IPS-18a (cell line): Measurements from ENCODE around the gene CPT2.
A peak's percentile ranks its signal among the peaks of the same experiment; 100 is the strongest.

Experiments
- H3K27ac ChIP-seq: one replicate; pipeline ENCODE4 v1.5.1; 2013; ENCODE audit warnings: low read length
- H3K27me3 ChIP-seq: one replicate; pipeline ENCODE4 v1.6.1; 2013; ENCODE audit warnings: mild to moderate bottlenecking, low read length; ENCODE audit not compliant: control insufficient read depth, insufficient read depth
- H3K36me3 ChIP-seq: one replicate; pipeline ENCODE4 v1.6.1; 2013; ENCODE audit warnings: low read depth, low read length; ENCODE audit not compliant: control insufficient read depth
- H3K4me1 ChIP-seq: one replicate; pipeline ENCODE4 v1.6.1; 2013; ENCODE audit warnings: low read depth, low read length; ENCODE audit not compliant: control insufficient read depth
- H3K4me3 ChIP-seq: one replicate; pipeline ENCODE4 v1.5.1; 2013; ENCODE audit warnings: low read length
- H3K9ac ChIP-seq: one replicate; pipeline ENCODE4 v1.6.1; 2013; ENCODE audit warnings: mild to moderate bottlenecking, low read length, moderate library complexity
- H3K9me3 ChIP-seq: one replicate; pipeline ENCODE4 v1.6.1; 2013; ENCODE audit warnings: low read depth, low read length; ENCODE audit not compliant: control insufficient read depth

Gene CPT2

DNA sequence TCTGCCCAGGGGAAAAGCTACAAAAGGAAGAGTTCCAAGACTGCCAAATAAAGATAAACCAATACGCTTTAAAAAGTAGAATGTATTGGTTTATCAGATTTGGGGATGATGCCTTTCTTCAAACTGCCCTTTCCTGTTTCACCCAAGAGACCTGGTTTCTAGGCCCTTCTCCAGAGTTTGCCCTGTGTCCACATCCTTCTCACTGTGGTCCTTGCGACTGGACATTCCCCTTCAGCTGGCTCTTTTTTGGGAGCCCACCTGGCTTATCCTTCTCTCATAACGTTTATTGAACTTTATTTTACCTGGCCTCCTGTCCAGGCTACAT lies 24.3 kb downstream of the CPT2 start:
- Histone ChIP-seq H3K36me3 (peaks cover 8% of the 10 kb centered on the region), H3K4me3 (peak overlapping the region; percentile 66), H3K9me3 (no peaks in the 10 kb centered on the region), H3K27me3 (no peaks in the 10 kb centered on the region), H3K27ac (peak overlapping the region; percentile 67), H3K4me1 (peaks cover 5% of the 10 kb centered on the region), H3K9ac (peak overlapping the region; percentile 73)

- peak overlapping the region; percentile 98 for H3K4me3 ChIP-seq
- H3K27me3 ChIP-seq = no peaks in the 10 kb centered on the region
- no peaks in the 10 kb centered on the region for H3K9me3 ChIP-seq
- no peak overlapping the region for H3K27ac ChIP-seq
- peaks cover 21% of the 10 kb centered on the region for H3K36me3 ChIP-seq
- H3K9ac ChIP-seq = peak overlapping the region; percentile 81
- no peaks in the 10 kb centered on the region for H3K4me1 ChIP-seq
Observed at GRCh38 chr1:53237638-53238037, 41.0 kb downstream of the CPT2 start.

- Histone ChIP-seq H3K4me1 (no peaks in the 10 kb centered on the region), H3K4me3 (peak within 1 kb of the TSS; percentile 98), H3K9ac (peak within 1 kb of the TSS; percentile 81), H3K9me3 (no peaks in the 10 kb centered on the region), H3K36me3 (peaks cover 17% of the 10 kb centered on the region), H3K27ac (peak within 1 kb of the TSS; percentile 52), H3K27me3 (no peaks in the 10 kb centered on the region)
Observed at GRCh38 chr1:53238197-53239155, 41.9 kb downstream of the CPT2 start, which contains the start of gene MAGOH. Gene MAGOH, minus strand, starts transcription at chr1:53238518. Its CDS starts 70 bp downstream, at chr1:53238448.

- Histone ChIP-seq H3K9me3 (no peaks in the 10 kb centered on the region), H3K4me1 (no peaks in the 10 kb centered on the region), H3K27me3 (no peaks in the 10 kb centered on the region), H3K36me3 (peaks cover 21% of the 10 kb centered on the region), H3K4me3 (no peak overlapping the region), H3K27ac (no peak overlapping the region), H3K9ac (no peak overlapping the region)
Observed at GRCh38 chr1:53241828-53242227, 45.2 kb downstream of the CPT2 start.

- Histone ChIP-seq H3K27ac (no peak overlapping the region), H3K4me3 (no peak overlapping the region), H3K4me1 (no peaks in the 10 kb centered on the region), H3K9me3 (no peaks in the 10 kb centered on the region), H3K27me3 (no peaks in the 10 kb centered on the region), H3K9ac (no peak overlapping the region), H3K36me3 (peaks cover 27% of the 10 kb centered on the region)
Observed at GRCh38 chr1:53242381-53242780, 45.8 kb downstream of the CPT2 start.

GRCh38 chr1:53244141-53244540 lies 47.5 kb downstream of the CPT2 start:
- Histone ChIP-seq H3K9me3 (no peaks in the 10 kb centered on the region), H3K4me1 (no peaks in the 10 kb centered on the region), H3K27ac (no peak overlapping the region), H3K4me3 (no peak overlapping the region), H3K27me3 (no peaks in the 10 kb centered on the region), H3K9ac (no peak overlapping the region), H3K36me3 (peaks cover 44% of the 10 kb centered on the region)

- H3K9me3 ChIP-seq = no peaks in the 10 kb centered on the region
- H3K27me3 ChIP-seq = no peaks in the 10 kb centered on the region
- H3K4me1 ChIP-seq = no peaks in the 10 kb centered on the region
- no peak overlapping the region for H3K9ac ChIP-seq
- H3K36me3 ChIP-seq = peaks cover 68% of the 10 kb centered on the region
- no peak overlapping the region for H3K27ac ChIP-seq
- no peak overlapping the region for H3K4me3 ChIP-seq
Observed at GRCh38 chr1:53246261-53247134, 49.9 kb downstream of the CPT2 start.

- Histone ChIP-seq H3K9me3 (no peaks in the 10 kb centered on the region), H3K4me3 (no peak overlapping the region), H3K27me3 (no peaks in the 10 kb centered on the region), H3K36me3 (peaks cover 89% of the 10 kb centered on the region), H3K27ac (no peak overlapping the region), H3K9ac (no peak overlapping the region), H3K4me1 (no peaks in the 10 kb centered on the region)
Observed at GRCh38 chr1:53249706-53250105, 53.1 kb downstream of the CPT2 start.

DNA sequence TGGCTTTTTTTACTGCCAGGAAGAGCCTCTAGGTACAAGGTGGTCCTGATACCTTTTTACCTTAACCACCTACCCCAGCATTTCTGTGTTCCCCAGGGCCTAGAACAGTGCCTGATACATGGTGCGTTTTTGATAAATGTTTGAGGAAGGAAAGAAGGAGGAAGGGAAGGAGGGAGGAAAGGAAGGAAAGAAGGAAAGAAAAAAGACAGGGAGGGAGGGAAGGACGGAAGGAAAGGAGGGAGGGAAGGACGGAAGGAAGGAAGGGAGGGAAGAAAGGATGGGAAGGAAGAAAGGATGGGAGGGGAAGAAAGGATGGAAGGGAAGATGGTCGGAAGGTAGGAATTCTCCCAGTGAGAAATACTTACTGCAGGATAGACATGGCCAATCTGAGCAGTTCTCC lies 53.7 kb downstream of the CPT2 start:
- Histone ChIP-seq H3K4me3 (no peak overlapping the region), H3K27ac (no peak overlapping the region), H3K4me1 (no peaks in the 10 kb centered on the region), H3K27me3 (no peaks in the 10 kb centered on the region), H3K9me3 (no peaks in the 10 kb centered on the region), H3K36me3 (peaks cover 89% of the 10 kb centered on the region), H3K9ac (no peak overlapping the region)

- H3K36me3 ChIP-seq = peaks cover 88% of the 10 kb centered on the region
- no peaks in the 10 kb centered on the region for H3K9me3 ChIP-seq
- H3K4me3 ChIP-seq = no peak overlapping the region
- H3K9ac ChIP-seq = no peak overlapping the region
- H3K27me3 ChIP-seq = no peaks in the 10 kb centered on the region
- no peaks in the 10 kb centered on the region for H3K4me1 ChIP-seq
- H3K27ac ChIP-seq = no peak overlapping the region
Observed at GRCh38 chr1:53254011-53254640, 57.5 kb downstream of the CPT2 start.

DNA sequence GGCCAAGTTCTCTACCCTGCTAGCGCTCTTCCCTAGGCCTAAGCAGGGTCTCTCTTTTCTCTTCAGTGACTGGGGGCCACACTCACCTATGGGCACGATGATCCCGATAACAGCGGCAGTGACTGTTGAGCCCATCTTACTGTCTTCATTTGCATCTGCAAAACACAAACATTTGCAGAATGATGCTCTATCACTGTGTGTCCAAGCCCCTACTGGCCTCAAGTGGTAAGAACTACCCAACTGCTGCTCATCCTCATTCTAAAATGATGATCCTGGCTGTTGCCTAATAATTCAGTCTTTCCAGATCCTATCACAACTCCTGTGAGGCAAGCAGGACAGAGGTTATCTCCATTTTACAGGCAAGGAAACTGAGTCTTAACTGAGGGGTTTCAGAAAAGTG lies 58.4 kb downstream of the CPT2 start:
- H3K36me3 ChIP-seq = peaks cover 88% of the 10 kb centered on the region
- no peaks in the 10 kb centered on the region for H3K27me3 ChIP-seq
- no peak overlapping the region for H3K4me3 ChIP-seq
- H3K9me3 ChIP-seq = no peaks in the 10 kb centered on the region
- H3K9ac ChIP-seq = no peak overlapping the region
- no peak overlapping the region for H3K27ac ChIP-seq
- no peaks in the 10 kb centered on the region for H3K4me1 ChIP-seq
